ENCODE results near the gene FGFRL1.

DNA sequence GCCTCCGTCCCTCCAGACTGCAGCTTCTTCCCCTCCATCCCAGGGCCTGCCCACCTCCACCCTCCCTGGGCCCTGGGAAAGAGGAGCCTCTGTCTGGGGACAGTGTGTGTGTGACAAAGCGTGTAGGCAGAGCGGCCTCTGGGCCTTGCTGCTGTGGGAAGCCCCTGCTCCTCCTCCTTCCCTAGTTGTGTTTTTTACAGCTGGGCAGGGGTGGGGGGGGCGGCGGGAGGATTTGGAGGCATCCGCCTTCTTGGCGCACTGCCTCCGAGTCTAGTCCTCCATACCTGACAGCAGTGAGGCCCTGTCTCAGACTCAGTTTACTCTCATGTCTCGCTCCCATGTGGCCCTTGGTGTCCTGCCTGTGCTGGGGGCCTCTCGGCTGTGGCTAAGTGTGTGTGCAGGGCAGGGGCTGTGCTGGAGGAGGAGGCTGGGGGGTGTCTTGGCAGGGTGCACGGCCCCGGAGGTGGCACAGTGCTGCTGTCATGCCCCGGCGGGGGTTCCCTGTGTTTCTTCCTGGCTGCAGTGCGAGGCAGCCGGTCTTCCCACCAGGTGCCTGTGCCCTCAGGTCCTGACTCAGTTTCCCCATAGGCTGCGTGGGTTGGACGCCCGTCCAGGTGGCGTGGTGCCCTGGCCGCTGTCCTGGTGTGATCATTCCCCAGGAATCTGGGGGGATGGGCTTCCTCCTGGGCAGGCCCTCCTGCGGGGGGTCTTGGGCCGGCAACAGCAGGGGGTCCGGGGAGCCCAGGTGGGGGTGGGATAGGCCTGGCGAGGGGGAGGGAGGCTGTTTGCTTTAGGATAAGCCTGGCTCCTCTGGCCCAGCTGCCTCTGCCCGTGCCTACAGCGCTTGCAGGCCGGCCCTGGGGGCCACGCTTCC lies 7.0 kb downstream of the FGFRL1 start:
- TF ChIP-seq CTCF (IDR thresholded peaks at IDR 0.05) (no peak), POLR2A (IDR thresholded peaks at IDR 0.05) (no peak)
